Psoas muscle (tissue), 8 donors: ENCODE measurements around the gene ZNF555. TPM values are rescaled to one million over a fixed set of nuclear protein-coding genes. Genes with fewer than 3 reads are reported as not detected.

Source experiments
- ATAC-seq, 4 donors: fragments of 200-7000 bp; cut with Tn5 transposase; one replicate each; pipeline ENCODE4 v1.9.1; 2020; ENCODE audit warnings: moderate library complexity in 3 of 4, mild to moderate bottlenecking in 2 of 4
- DNase-seq, 2 donors: peaks; one replicate each; pipeline ENCODE4 v3.0.0-alpha.2; 2020
- H3K27ac ChIP-seq: fragments of 200-600 bp; one replicate; pipeline ENCODE4 v1.8.0; 2022
- H3K27me3 ChIP-seq, 3 donors: fragments of 200-600 bp in 1 of 3; one replicate each; pipeline versions ENCODE4 v1.6.1 to v1.8.0; 2013 to 2022; ENCODE audit warnings: low read length in 2 of 3, mild to moderate bottlenecking in 2 of 3, moderate library complexity in 1 of 3; ENCODE audit not compliant: insufficient read depth in 3 of 3
- H3K36me3 ChIP-seq, 2 donors: fragments of 200-600 bp in 1 of 2; one replicate each; pipeline versions ENCODE4 v1.6.1 to v1.8.0; 2013 to 2022; ENCODE audit warnings: low read depth in 1 of 2, mild to moderate bottlenecking in 1 of 2, moderate library complexity in 1 of 2; ENCODE audit not compliant: insufficient read depth in 1 of 2
- H3K4me1 ChIP-seq: fragments of 200-600 bp; one replicate; pipeline ENCODE4 v1.8.0; 2022
- H3K4me3 ChIP-seq: fragments of 200-600 bp; one replicate; pipeline ENCODE4 v1.8.0; 2022; ENCODE audit warnings: mild to moderate bottlenecking
- H3K9me3 ChIP-seq: fragments of 200-600 bp; one replicate; pipeline ENCODE4 v1.8.0; 2022
- CTCF ChIP-seq: fragments of 200-600 bp; IDR thresholded peaks from one replicate; pipeline ENCODE4 v1.8.0; 2022; ENCODE audit warnings: antibody characterized with exemption
- WGBS, 3 donors: extraction: QIAGEN DNeasy Blood & Tissue Kit; methylation state at CpG; one replicate each; pipeline versions ENCODE4 v1.1.6 to v1.1.7; 2013; 5-methylcytosine and 5-hydroxymethylcytosine counted together
- intact Hi-C, 2 donors: fragments of 100-400 bp; cut with DNase I; formaldehyde crosslinking; loops; one replicate each; pipeline versions ENCODE4 v1.11.0 to v1.14.2; 2022
- polyA plus RNA-seq, 3 donors: library from polyadenylated mRNA; stranded (reverse); fragments of 200-250 nt; gene quantifications; one replicate each; pipeline ENCODE4 v1.2.3, GENCODE V29; 2013
- total RNA-seq, 4 donors: library from RNA; stranded (reverse); fragmentation: NEBNext Ultra II Directional in 2 of 4; extraction: Animal tissue kit (Norgen Biotek cat#: 25700) in 2 of 4; gene quantifications; one replicate each; pipeline versions ENCODE4 v1.2.1 to v1.2.4, GENCODE V29; 2021 to 2023
- donor health status: healthy with polysubstance abuse.
- donor health status: DM: no; HTN: no; CAD: no; lungs with moderate emphysema.
- donor health status: Bipolar disorder and iron deficiency.
- donor health status: healthy.
- donor health status: DM: yes; HTN: yes; CAD: no.
- donor health status: DM: no; HTN: no; CAD: no.
- donor health status: DM: no; HTN: no; CAD: no.
- donor health status: DM: yes; HTN: yes; CAD: no.

Gene ZNF555
- total and polyA plus RNA-seq, 7 donors, result 1.7 to 16.0 (median 2.9) TPM

- no peak overlapping the region for H3K27ac ChIP-seq
- H3K27me3 ChIP-seq, result no peaks in the 10 kb centered on the region
- ATAC-seq, result no peak
- peaks cover 0 to 38% of the 10 kb centered on the region in 2 donors for H3K36me3 ChIP-seq
- 82 to 85% (median 83%) methylated on average over 31 to 35 of the region's 35 CpGs for WGBS, 3 donors
- no peak for DNase-seq
- no peaks in the 10 kb centered on the region for H3K9me3 ChIP-seq
- no peaks in the 10 kb centered on the region for H3K4me1 ChIP-seq
- TF ChIP-seq CTCF, result no peak
- intact Hi-C loops, result no loop called here
- no peak overlapping the region for H3K4me3 ChIP-seq
Measured at GRCh38 chr19:2813235-2814160, 27.8 kb upstream of the ZNF555 start.

- Histone ChIP-seq H3K36me3 (peaks cover 0 to 29% of the 10 kb centered on the region in 2 donors), H3K4me3 (no peak overlapping the region), H3K27ac (no peak overlapping the region), H3K4me1 (no peaks in the 10 kb centered on the region), H3K9me3 (no peaks in the 10 kb centered on the region), H3K27me3 (no peaks in the 10 kb centered on the region)
- peak in 1 of 4 donors; percentile 12 for ATAC-seq
- DNase-seq, result no peak
- no peak for TF ChIP-seq CTCF
- intact Hi-C loops, result no loop called here
- WGBS, 3 donors, result 59 to 70% (median 68%) methylated on average over 11 of the region's 11 CpGs
Measured at GRCh38 chr19:2814426-2814825, 26.8 kb upstream of the ZNF555 start.

- ATAC-seq (no peak), DNase-seq (no peak)
- TF ChIP-seq CTCF, result no peak
- H3K27me3 ChIP-seq, result no peaks in the 10 kb centered on the region
- H3K4me3 ChIP-seq, result no peak overlapping the region
- WGBS, 3 donors, result 89 to 92% (median 90%) methylated on average over 13 of the region's 13 CpGs
- intact Hi-C loops, result no loop called here
- H3K27ac ChIP-seq, result no peak overlapping the region
- H3K36me3 ChIP-seq, result peaks cover 0 to 21% of the 10 kb centered on the region in 2 donors
- H3K9me3 ChIP-seq, result no peaks in the 10 kb centered on the region
- peaks cover under 1% of the 10 kb centered on the region for H3K4me1 ChIP-seq
Measured at GRCh38 chr19:2815191-2815614, 26.1 kb upstream of the ZNF555 start.

- intact Hi-C loops, result no loop called here
- DNase-seq (no peak), ATAC-seq (no peak)
- peaks cover 0 to 16% of the 10 kb centered on the region in 2 donors for H3K36me3 ChIP-seq
- no peaks in the 10 kb centered on the region for H3K27me3 ChIP-seq
- no peak overlapping the region for H3K27ac ChIP-seq
- peaks cover 5% of the 10 kb centered on the region for H3K4me1 ChIP-seq
- 81 to 86% (median 84%) methylated on average over 15 of the region's 15 CpGs for WGBS, 3 donors
- TF ChIP-seq CTCF, result no peak
- no peak overlapping the region for H3K4me3 ChIP-seq
- no peaks in the 10 kb centered on the region for H3K9me3 ChIP-seq
Measured at GRCh38 chr19:2815923-2816322, 25.4 kb upstream of the ZNF555 start.
